Neural crest cell (in vitro differentiated cells): ENCODE measurements around the gene SMAD7. TPM values are rescaled to one million over a fixed set of nuclear protein-coding genes. Genes with fewer than 3 reads are reported as not detected.

ENCODE experiments used
- DNase-seq: peaks from one replicate; pipeline ENCODE4 v3.0.0; 2021; ENCODE audit warnings: low read depth, mixed read lengths, low spot score
- H3K27ac Mint-ChIP-seq: one replicate; pipeline ENCODE4 v1.8.0; 2021; ENCODE audit warnings: mild to moderate bottlenecking, mixed read lengths; ENCODE audit not compliant: unreplicated experiment
- H3K27me3 Mint-ChIP-seq: 2 replicates; pipeline ENCODE4 v1.8.0; 2021; ENCODE audit warnings: low read depth, mild to moderate bottlenecking, mixed read lengths
- H3K36me3 Mint-ChIP-seq: 2 replicates; pipeline ENCODE4 v1.8.0; 2021; ENCODE audit warnings: low read depth, mild to moderate bottlenecking, mixed read lengths
- H3K4me1 Mint-ChIP-seq: 2 replicates; pipeline ENCODE4 v1.8.0; 2021; ENCODE audit warnings: mixed read lengths
- H3K4me3 Mint-ChIP-seq: one replicate; pipeline ENCODE4 v1.8.0; 2021; ENCODE audit warnings: mild to moderate bottlenecking, mixed read lengths
- H3K9me3 Mint-ChIP-seq: 2 replicates; pipeline ENCODE4 v1.8.0; 2021; ENCODE audit warnings: mixed read lengths
- CTCF ChIP-seq: fragments of 200-600 bp; sonication (generic); conservative IDR thresholded peaks from 2 replicates; pipeline ENCODE4 v1.5.0; 2021; ENCODE audit warnings: antibody characterized with exemption, mild to moderate bottlenecking
- total RNA-seq: library from RNA; stranded (reverse); gene quantifications from 2 replicates; pipeline ENCODE4 v1.2.1, GENCODE V29; 2021

SMAD7 gene
- total RNA-seq, 1 donor from 2014 or later = 2.0 TPM

- H3K4me1 Mint-ChIP-seq = peaks cover 85% of the 10 kb centered on the region
- no peak for DNase-seq
- H3K36me3 Mint-ChIP-seq = no peaks in the 10 kb centered on the region
- no peak overlapping the region for H3K27ac Mint-ChIP-seq
- H3K4me3 Mint-ChIP-seq = no peak overlapping the region
- H3K27me3 Mint-ChIP-seq = peaks cover 3% of the 10 kb centered on the region
- TF ChIP-seq CTCF = no peak
- no peaks in the 10 kb centered on the region for H3K9me3 Mint-ChIP-seq
These were observed 23.3 kb downstream of the SMAD7 start for GRCh38 chr18:48927286-48928080.

- Mint-ChIP-seq H3K4me3 (no peak overlapping the region), H3K27ac (no peak overlapping the region), H3K36me3 (no peaks in the 10 kb centered on the region), H3K9me3 (no peaks in the 10 kb centered on the region), H3K27me3 (peaks cover 3% of the 10 kb centered on the region), H3K4me1 (peaks cover 78% of the 10 kb centered on the region)
- no peak for DNase-seq
- no peak for TF ChIP-seq CTCF
These were observed 24.3 kb downstream of the SMAD7 start for GRCh38 chr18:48926420-48926857.

GRCh38 chr18:48925491-48925780 is 25.3 kb downstream of the SMAD7 start:
- DNase-seq = no peak
- Mint-ChIP-seq H3K36me3 (no peaks in the 10 kb centered on the region), H3K4me3 (peak overlapping the region; percentile 47), H3K9me3 (no peaks in the 10 kb centered on the region), H3K27ac (peak overlapping the region; percentile 75), H3K27me3 (peaks cover 3% of the 10 kb centered on the region), H3K4me1 (peaks cover 75% of the 10 kb centered on the region)
- no peak for TF ChIP-seq CTCF

DNA sequence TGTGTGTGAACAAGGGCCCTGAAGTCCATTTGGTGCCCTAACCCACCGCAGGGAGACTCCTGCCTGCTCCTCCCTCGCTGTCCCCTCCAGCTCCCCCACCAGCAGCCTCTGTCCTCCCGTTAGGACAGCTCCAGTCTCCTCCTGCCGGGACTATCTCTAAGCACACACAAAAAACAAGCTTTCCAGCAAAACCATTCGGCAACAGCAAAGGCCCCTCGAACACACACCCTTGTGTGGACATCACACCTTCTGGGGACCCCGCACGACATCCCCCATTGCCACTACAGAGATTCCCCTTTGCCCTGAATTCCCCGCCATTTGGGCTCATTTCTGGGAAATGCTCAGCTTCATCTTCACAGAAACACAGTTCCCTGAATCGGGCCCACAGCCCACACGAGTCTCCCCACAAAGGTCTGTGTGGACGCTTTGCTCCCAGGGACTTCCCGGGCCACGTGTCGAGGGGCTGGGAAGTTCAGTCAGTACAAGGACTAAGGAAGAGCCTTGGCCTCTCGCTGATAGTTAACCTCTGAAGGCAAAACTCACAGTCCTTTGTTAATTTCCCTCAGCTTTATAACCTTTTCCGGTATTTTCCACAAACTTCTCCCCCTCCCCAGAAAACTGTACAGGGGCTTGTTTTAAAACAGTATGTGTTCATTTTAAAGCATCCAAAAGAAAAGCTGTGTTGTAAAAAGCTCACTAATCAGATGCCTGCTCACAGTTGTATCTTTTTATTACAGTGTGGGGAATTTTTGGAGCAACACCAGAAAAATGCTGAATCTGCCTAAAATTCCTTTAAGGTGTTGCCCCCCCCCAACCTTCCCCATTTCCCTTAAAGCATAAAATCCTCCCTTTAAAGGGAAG is 25.9 kb downstream of the SMAD7 start:
- no peak for TF ChIP-seq CTCF

GRCh38 chr18:48923746-48924629 is 26.8 kb downstream of the SMAD7 start:
- H3K4me3 Mint-ChIP-seq = peak overlapping the region; percentile 47
- H3K36me3 Mint-ChIP-seq = peaks cover 2% of the 10 kb centered on the region
- DNase-seq = no peak
- peaks cover 3% of the 10 kb centered on the region for H3K27me3 Mint-ChIP-seq
- TF ChIP-seq CTCF = no peak
- peaks cover 66% of the 10 kb centered on the region for H3K4me1 Mint-ChIP-seq
- H3K27ac Mint-ChIP-seq = no peak overlapping the region
- no peaks in the 10 kb centered on the region for H3K9me3 Mint-ChIP-seq

More for the DNA sequence above, 25.9 kb downstream of the SMAD7 start:
- peak overlapping the region; percentile 62 for H3K4me3 Mint-ChIP-seq
- no peaks in the 10 kb centered on the region for H3K9me3 Mint-ChIP-seq
- no peak for DNase-seq
- peaks cover 3% of the 10 kb centered on the region for H3K27me3 Mint-ChIP-seq
- peaks cover 2% of the 10 kb centered on the region for H3K36me3 Mint-ChIP-seq
- H3K27ac Mint-ChIP-seq = peak overlapping the region; percentile 95
- peaks cover 74% of the 10 kb centered on the region for H3K4me1 Mint-ChIP-seq
